ENCODE data around the gene CATSPER2.
"Not testable (repeated sequence)": the region's sequence is repeated elsewhere in the genome, so short reads cannot be mapped to it uniquely, and the experiment has no call there.

DNA sequence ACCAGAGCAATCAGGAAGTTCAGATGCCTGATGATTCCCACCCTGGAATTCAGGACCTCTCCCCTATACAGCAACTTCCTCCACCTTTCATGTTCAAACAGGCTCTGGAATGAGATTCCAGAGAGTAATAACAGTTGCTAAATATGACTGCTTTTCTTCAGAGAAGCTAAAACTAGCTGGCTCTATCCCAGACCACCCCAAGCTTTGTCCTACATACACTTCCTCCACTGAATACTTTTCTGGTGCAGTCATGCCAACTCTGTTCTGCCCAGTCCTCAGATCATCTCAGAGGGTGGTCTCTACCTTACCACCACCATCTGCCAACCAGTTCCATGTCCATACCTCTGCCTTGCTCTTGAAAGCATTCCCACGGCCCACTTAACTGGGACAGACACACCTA is 17.5 kb upstream of the CATSPER2 start:
- TF ChIP-seq CTCF (IDR thresholded peaks at IDR 0.05); CREM (CRISPR knock-in tag; IDR thresholded peaks at IDR 0.05); ATF2 (CRISPR knock-in tag; IDR thresholded peaks at IDR 0.05; ENCODE audit: borderline replicate concordance, low read depth); SP1 (CRISPR knock-in tag; conservative IDR thresholded peaks at IDR 0.05): not testable (repeated sequence)

Data from WTC11 (cell line).